ENCODE measurements around the gene GABRG3.

GABRG3 gene

GRCh38 chr15:27392163-27392562 is 421.2 kb downstream of the GABRG3 start:
- FAIRE-seq = no peak
- DNase-seq (ENCODE audit: insufficient read length, low spot score) = no peak

GRCh38 chr15:27396521-27396920 is 425.5 kb downstream of the GABRG3 start:
- DNase-seq (ENCODE audit: insufficient read length, low spot score) = no peak
- FAIRE-seq = no peak

- no peak for FAIRE-seq
- DNase-seq (ENCODE audit: insufficient read length, low spot score) = no peak
Observed at GRCh38 chr15:27396996-27397395, 426.0 kb downstream of the GABRG3 start.

- FAIRE-seq = no peak
- DNase-seq (ENCODE audit: insufficient read length, low spot score) = no peak
Observed at GRCh38 chr15:27398631-27399161, 427.7 kb downstream of the GABRG3 start.

- FAIRE-seq (no peak), DNase-seq (ENCODE audit: insufficient read length, low spot score) (no peak)
Observed at GRCh38 chr15:27399241-27399640, 428.3 kb downstream of the GABRG3 start.

GRCh38 chr15:27401471-27401870 is 430.5 kb downstream of the GABRG3 start:
- DNase-seq (ENCODE audit: insufficient read length, low spot score) (no peak), FAIRE-seq (no peak)

GRCh38 chr15:27408428-27408827 is 437.4 kb downstream of the GABRG3 start:
- no peak for DNase-seq (ENCODE audit: insufficient read length, low spot score)
- FAIRE-seq = no peak

- FAIRE-seq = no peak
Observed at GRCh38 chr15:27410996-27411605, 440.1 kb downstream of the GABRG3 start.

GRCh38 chr15:27412415-27412814 is 441.4 kb downstream of the GABRG3 start:
- DNase-seq (ENCODE audit: insufficient read length, low spot score) = no peak
- no peak for FAIRE-seq

More at GRCh38 chr15:27410996-27411605, 440.1 kb downstream of the GABRG3 start:
- no peak for DNase-seq (ENCODE audit: insufficient read length, low spot score)

GRCh38 chr15:27414168-27414870 is 443.3 kb downstream of the GABRG3 start:
- DNase-seq (ENCODE audit: insufficient read length, low spot score) = no peak
- no peak for FAIRE-seq

GRCh38 chr15:27418726-27419125 is 447.7 kb downstream of the GABRG3 start:
- no peak for DNase-seq (ENCODE audit: insufficient read length, low spot score)
- FAIRE-seq = no peak

GRCh38 chr15:27422997-27423396 is 452.0 kb downstream of the GABRG3 start:
- DNase-seq (ENCODE audit: insufficient read length, low spot score) (no peak), FAIRE-seq (no peak)

GRCh38 chr15:27426805-27427204 is 455.8 kb downstream of the GABRG3 start:
- DNase-seq (ENCODE audit: insufficient read length, low spot score) = no peak
- no peak for FAIRE-seq

- DNase-seq (ENCODE audit: insufficient read length, low spot score) = no peak
Observed at GRCh38 chr15:27427276-27427675, 456.3 kb downstream of the GABRG3 start.

GRCh38 chr15:27428151-27428550 is 457.2 kb downstream of the GABRG3 start:
- no peak for FAIRE-seq
- no peak for DNase-seq (ENCODE audit: insufficient read length, low spot score)

More at GRCh38 chr15:27427276-27427675, 456.3 kb downstream of the GABRG3 start:
- FAIRE-seq = no peak

GRCh38 chr15:27429577-27429976 is 458.6 kb downstream of the GABRG3 start:
- FAIRE-seq (no peak), DNase-seq (ENCODE audit: insufficient read length, low spot score) (no peak)

GRCh38 chr15:27433604-27434003 is 462.6 kb downstream of the GABRG3 start:
- DNase-seq (ENCODE audit: insufficient read length, low spot score) = no peak
- FAIRE-seq = no peak

- no peak for DNase-seq (ENCODE audit: insufficient read length, low spot score)
Observed at GRCh38 chr15:27438403-27439375, 467.7 kb downstream of the GABRG3 start.

GRCh38 chr15:27441120-27441519 is 470.1 kb downstream of the GABRG3 start:
- no peak for DNase-seq (ENCODE audit: insufficient read length, low spot score)
- no peak for FAIRE-seq

More at GRCh38 chr15:27438403-27439375, 467.7 kb downstream of the GABRG3 start:
- no peak for FAIRE-seq

- FAIRE-seq (no peak), DNase-seq (ENCODE audit: insufficient read length, low spot score) (no peak)
Observed at GRCh38 chr15:27448234-27448633, 477.3 kb downstream of the GABRG3 start.

GRCh38 chr15:27448986-27449385 is 478.0 kb downstream of the GABRG3 start:
- FAIRE-seq (no peak), DNase-seq (ENCODE audit: insufficient read length, low spot score) (no peak)
